AG09319 (cell line): ENCODE data around the gene TLE1.
"Not testable (repeated sequence)": the region's sequence is repeated elsewhere in the genome, so short reads cannot be mapped to it uniquely, and the experiment has no call there.

Experiments used
- DNase-seq: peaks from one replicate; pipeline ENCODE4 v3.0.0-alpha.2; 2010; ENCODE audit warnings: low read depth; ENCODE audit errors: extremely low read depth
- CTCF ChIP-seq: IDR thresholded peaks from 2 replicates; pipeline ENCODE4 v1.5.1; 2011; ENCODE audit warnings: low read depth, mild to moderate bottlenecking, inconsistent platforms, low read length, moderate library complexity

TLE1 gene

GRCh38 chr9:81650586-81651515 is 38.5 kb downstream of the TLE1 start:
- no peak for DNase-seq
- no peak for TF ChIP-seq CTCF

GRCh38 chr9:81649475-81650240 is 39.7 kb downstream of the TLE1 start:
- no peak for TF ChIP-seq CTCF
- no peak for DNase-seq

- no peak for TF ChIP-seq CTCF
- no peak for DNase-seq
Observed at GRCh38 chr9:81648891-81649290, 40.5 kb downstream of the TLE1 start.

- DNase-seq, result no peak
- no peak for TF ChIP-seq CTCF
Observed at GRCh38 chr9:81646337-81646736, 43.0 kb downstream of the TLE1 start.

GRCh38 chr9:81644513-81644912 is 44.8 kb downstream of the TLE1 start:
- DNase-seq, result not testable (repeated sequence)

- TF ChIP-seq CTCF, result no peak
- no peak for DNase-seq
Observed at GRCh38 chr9:81637276-81637675, 52.1 kb downstream of the TLE1 start.

GRCh38 chr9:81636255-81636599 is 53.1 kb downstream of the TLE1 start:
- DNase-seq, result no peak
- TF ChIP-seq CTCF, result no peak
